Kidney (tissue), 14 donors: ENCODE results near the gene APLNR. TPM values are rescaled to one million over a fixed set of nuclear protein-coding genes. Genes with fewer than 3 reads are reported as not detected.

Experiments
- DNase-seq, 5 donors: peaks; one replicate each; pipeline ENCODE4 v3.0.0-alpha.2; 2013 to 2020
- FAIRE-seq: peaks from 2 replicates; lab custom pipeline; 2012; peaks lifted over from hg19 to GRCh38; lab: Jason Lieb, UNC
- H3K27ac ChIP-seq, 2 donors: one replicate each; pipeline ENCODE4 v1.7.0; 2013; ENCODE audit warnings: low read depth in 2 of 2, low read length in 2 of 2, inconsistent platforms in 1 of 2
- H3K27me3 ChIP-seq: one replicate; pipeline ENCODE4 v1.7.1; 2013; ENCODE audit warnings: low read length, inconsistent platforms; ENCODE audit not compliant: control insufficient read depth, insufficient read depth
- H3K36me3 ChIP-seq, 3 donors: one replicate each; pipeline versions ENCODE4 v1.7.0 to v1.7.1; 2013; ENCODE audit warnings: low read length in 3 of 3, control low read depth in 1 of 3, inconsistent platforms in 1 of 3; ENCODE audit not compliant: insufficient read depth in 3 of 3, control insufficient read depth in 2 of 3
- H3K4me1 ChIP-seq, 3 donors: one replicate each; pipeline versions ENCODE4 v1.7.0 to v1.7.1; 2013; ENCODE audit warnings: low read length in 3 of 3, inconsistent platforms in 1 of 3, low read depth in 1 of 3; ENCODE audit not compliant: control insufficient read depth in 2 of 3, insufficient read depth in 2 of 3
- H3K4me3 ChIP-seq, 3 donors: one replicate each; pipeline versions ENCODE4 v1.7.0 to v1.8.1; 2013; ENCODE audit warnings: low read length in 3 of 3, control low read depth in 1 of 3, inconsistent platforms in 1 of 3
- H3K9ac ChIP-seq, 3 donors: one replicate each; pipeline versions ENCODE4 v1.7.0 to v1.7.1; 2013; ENCODE audit warnings: low read length in 3 of 3, control low read depth in 1 of 3, inconsistent platforms in 1 of 3
- H3K9me3 ChIP-seq, 3 donors: one replicate each; pipeline versions ENCODE4 v1.7.0 to v1.7.1; 2013; ENCODE audit warnings: low read length in 3 of 3, control low read depth in 1 of 3, inconsistent platforms in 1 of 3; ENCODE audit not compliant: control insufficient read depth in 2 of 3, insufficient read depth in 1 of 3
- intact Hi-C: fragments of 100-400 bp; cut with DNase I; formaldehyde crosslinking; loops from one replicate; pipeline ENCODE4 v1.11.1; 2022
- polyA plus RNA-seq: library from polyadenylated mRNA; stranded (reverse); fragments of 350-450 nt; fragmentation: Illumina TruSeq; extraction: RNeasy Lipid Tissue Mini Kit (QIAGEN cat#74804); gene quantifications from one replicate; pipeline ENCODE4 v1.2.3, GENCODE V29; 2014; ENCODE audit warnings: low read depth, low replicate concordance; ENCODE audit not compliant: insufficient read depth
- total RNA-seq: library from RNA; stranded (reverse); fragmentation: NEBNext Ultra II Directional; extraction: Animal tissue kit (Norgen Biotek cat#: 25700); gene quantifications from one replicate; pipeline ENCODE4 v1.2.1, GENCODE V29; 2021
- TF ChIP-seq, protein P1 (sequence below): IDR thresholded peaks from 3 replicates; pipeline ENCODE4 v1.5.1; 2012; ENCODE audit warnings: mild to moderate bottlenecking, moderate library complexity, borderline replicate concordance; ENCODE audit not compliant: insufficient read depth; ENCODE audit errors: extremely low read depth
- donor health status: control.
- donor health status: control.
- donor health status: control.
- donor health status: control.
- donor health status: control.
- donor health status: DM: yes; HTN: yes; CAD: no.
- donor health status: Normal renal cell carcinoma (clear cell type).

APLNR gene
- total and polyA plus RNA-seq, 2 donors from 2014 or later = 5.3 to 16.6 TPM

DNA sequence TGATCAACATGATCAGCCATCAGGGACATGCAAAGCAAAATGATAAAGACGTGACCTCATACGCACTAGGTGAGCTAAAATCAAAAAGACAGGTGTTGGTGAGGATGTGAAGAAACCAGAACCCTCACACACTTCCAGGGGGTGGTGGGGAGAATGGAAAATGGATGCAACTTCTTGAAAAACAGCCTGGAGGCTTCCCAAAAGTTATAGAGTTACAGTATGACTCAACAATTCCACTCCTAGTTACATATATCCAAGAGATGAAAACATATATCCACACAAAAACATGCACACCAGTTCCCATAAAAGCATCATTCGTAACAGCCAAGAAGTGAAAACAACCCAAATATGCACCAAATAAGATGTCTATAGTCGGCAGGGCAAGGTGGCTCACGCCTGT is 42.1 kb upstream of the APLNR start:
- Histone ChIP-seq H3K27me3 (no peaks in the 10 kb centered on the region), H3K4me1 (peaks cover 2 to 8% (median 7%) of the 10 kb centered on the region in 3 donors), H3K9ac (no peak overlapping the region), H3K9me3 (no peaks in the 10 kb centered on the region), H3K27ac (no peak overlapping the region), H3K4me3 (no peak overlapping the region), H3K36me3 (no peaks in the 10 kb centered on the region)
- TF ChIP-seq, protein P1, sequence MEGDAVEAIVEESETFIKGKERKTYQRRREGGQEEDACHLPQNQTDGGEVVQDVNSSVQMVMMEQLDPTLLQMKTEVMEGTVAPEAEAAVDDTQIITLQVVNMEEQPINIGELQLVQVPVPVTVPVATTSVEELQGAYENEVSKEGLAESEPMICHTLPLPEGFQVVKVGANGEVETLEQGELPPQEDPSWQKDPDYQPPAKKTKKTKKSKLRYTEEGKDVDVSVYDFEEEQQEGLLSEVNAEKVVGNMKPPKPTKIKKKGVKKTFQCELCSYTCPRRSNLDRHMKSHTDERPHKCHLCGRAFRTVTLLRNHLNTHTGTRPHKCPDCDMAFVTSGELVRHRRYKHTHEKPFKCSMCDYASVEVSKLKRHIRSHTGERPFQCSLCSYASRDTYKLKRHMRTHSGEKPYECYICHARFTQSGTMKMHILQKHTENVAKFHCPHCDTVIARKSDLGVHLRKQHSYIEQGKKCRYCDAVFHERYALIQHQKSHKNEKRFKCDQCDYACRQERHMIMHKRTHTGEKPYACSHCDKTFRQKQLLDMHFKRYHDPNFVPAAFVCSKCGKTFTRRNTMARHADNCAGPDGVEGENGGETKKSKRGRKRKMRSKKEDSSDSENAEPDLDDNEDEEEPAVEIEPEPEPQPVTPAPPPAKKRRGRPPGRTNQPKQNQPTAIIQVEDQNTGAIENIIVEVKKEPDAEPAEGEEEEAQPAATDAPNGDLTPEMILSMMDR = no peak
- intact Hi-C loops = no loop called here
- DNase-seq (no peak), FAIRE-seq (no peak)

DNA sequence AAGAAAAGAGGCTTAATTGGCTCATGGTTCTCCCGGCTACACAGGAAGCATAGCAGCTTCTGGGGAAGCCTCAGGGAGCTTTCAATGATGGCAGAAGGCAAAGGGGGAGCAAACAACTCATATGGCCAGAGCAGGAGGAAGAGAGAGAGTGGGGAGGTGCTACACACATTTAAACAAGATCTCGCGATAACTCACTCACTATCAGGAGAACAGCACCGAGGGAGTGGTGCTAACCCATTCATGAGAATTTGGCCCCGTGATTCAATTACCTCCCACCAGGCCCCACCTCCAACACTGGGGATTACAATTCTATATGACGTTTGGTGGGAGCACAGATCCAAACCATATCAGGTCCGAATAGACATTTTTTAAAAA is 41.7 kb upstream of the APLNR start:
- TF ChIP-seq, protein P1 = no peak
- H3K27ac ChIP-seq = no peak overlapping the region
- FAIRE-seq = no peak

DNA sequence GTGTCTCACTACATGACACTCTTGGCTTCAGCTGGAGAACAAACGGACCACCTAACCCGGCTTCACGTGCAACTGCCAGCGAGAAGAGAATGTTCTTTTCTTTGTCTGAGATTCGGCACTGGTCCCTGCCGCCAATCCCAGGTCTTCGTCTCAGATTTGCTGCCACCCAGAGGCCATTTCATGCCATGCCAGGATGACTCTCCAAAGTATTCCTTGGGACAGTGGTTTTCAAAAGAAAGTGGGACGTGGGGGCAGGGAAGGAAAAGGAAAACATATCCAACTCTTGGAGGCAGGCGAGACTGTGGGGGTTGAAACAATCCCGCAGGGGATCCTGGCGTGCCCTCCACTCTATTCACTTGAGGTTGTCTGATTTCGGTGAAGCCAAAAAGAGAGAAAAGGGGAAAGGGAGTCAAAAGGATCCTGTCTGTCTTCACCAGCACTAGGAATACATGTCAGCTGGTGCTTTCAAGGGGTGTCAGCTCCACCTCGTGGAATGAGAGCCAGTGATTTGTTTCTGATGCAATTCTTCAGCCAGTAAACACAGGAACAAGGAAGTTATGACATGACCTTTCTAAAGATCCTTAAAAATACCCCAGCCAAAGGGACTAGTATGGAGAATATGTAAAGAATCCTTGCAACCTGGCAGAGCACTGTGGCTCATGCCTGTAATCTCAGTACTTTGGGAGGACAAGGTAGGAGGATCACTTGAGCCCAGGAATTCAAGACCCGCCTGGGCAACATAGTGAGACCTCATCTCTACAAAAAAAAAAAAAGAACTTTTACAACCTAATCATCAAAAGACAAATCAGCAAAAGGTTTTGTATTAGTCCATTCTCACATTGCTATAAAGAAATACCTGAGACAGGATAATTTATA is 41.0 kb upstream of the APLNR start:
- H3K4me3 ChIP-seq = peak overlapping the region in 1 of 3 donors; percentile 23
- no peak for FAIRE-seq
- no peaks in the 10 kb centered on the region for H3K36me3 ChIP-seq
- peak; percentile 81 to 90 (median 81) for DNase-seq
- no peaks in the 10 kb centered on the region for H3K27me3 ChIP-seq
- peak overlapping the region; percentile 26 to 57 for H3K27ac ChIP-seq
- TF ChIP-seq, protein P1 = peak; percentile 76
- H3K4me1 ChIP-seq = peaks cover 2 to 8% (median 7%) of the 10 kb centered on the region in 3 donors
- intact Hi-C loops = no loop called here
- H3K9ac ChIP-seq = peak overlapping the region in 2 of 3 donors; percentile 10 to 45
- peaks cover 0 to 2% (median 0%) of the 10 kb centered on the region in 3 donors for H3K9me3 ChIP-seq

More for the DNA sequence above, 41.7 kb upstream of the APLNR start:
- peaks cover 2 to 8% (median 7%) of the 10 kb centered on the region in 3 donors for H3K4me1 ChIP-seq
- no peaks in the 10 kb centered on the region for H3K27me3 ChIP-seq
- H3K9ac ChIP-seq = no peak overlapping the region
- DNase-seq = no peak
- H3K4me3 ChIP-seq = no peak overlapping the region
- intact Hi-C loops = no loop called here
- H3K9me3 ChIP-seq = no peaks in the 10 kb centered on the region
- no peaks in the 10 kb centered on the region for H3K36me3 ChIP-seq
